Measurements from ENCODE around the gene MND1. TPM values are rescaled to one million over a fixed set of nuclear protein-coding genes. Genes with fewer than 3 reads are reported as not detected.

Gene MND1
- total and polyA plus RNA-seq, 2 donors (not counting 3 experiments of a cell fraction or from before 2014, with no cell fraction given) = 0.66 to 7.7 TPM

GRCh38 chr4:153464068-153464467 is 119.6 kb downstream of the MND1 start:
- CTCF ChIA-PET = interaction anchor here (0.7 to 4.5 kb wide), 2 partner anchors 14 to 110 kb away, joined by 3 to 19 read pairs; no protein-coding TSS in a partner anchor
- no peak overlapping the region for H3K9ac ChIP-seq (replicated peaks; ENCODE audit: extremely low read depth, insufficient read depth, low read length)
- peak; percentile 38 for FAIRE-seq

More at GRCh38 chr4:153464068-153464467, 119.6 kb downstream of the MND1 start:
- peaks cover 12% of the 10 kb centered on the region for H3K79me2 ChIP-seq (ENCODE audit: control insufficient read depth, insufficient read depth, low read length)
- no peaks in the 10 kb centered on the region for H3K9me3 ChIP-seq (replicated peaks; ENCODE audit: control insufficient read depth, insufficient read depth, low read length)
- peaks cover 23% of the 10 kb centered on the region for H3K4me1 ChIP-seq (ENCODE audit: control insufficient read depth, extremely low read depth, insufficient read depth, low read length)
- intact Hi-C loops (cut with micrococcal nuclease) (no loop called here), dilution Hi-C loops (cut with MboI; ENCODE audit: extremely low pct_ligation_motif_present, low sequenced_read_pairs) (no loop called here)
- H3K4me3 ChIP-seq (replicated peaks in 1 of 3; ENCODE audit: insufficient read depth in 1 of 3, low read depth in 1 of 3, low read length in 3 of 3) = no peak overlapping the region
- no TSS peak for BruUV-seq (replicated peaks)
- no peak overlapping the region for H3K4me2 ChIP-seq (ENCODE audit: insufficient read depth, low read length)
- H3K27ac ChIP-seq (ENCODE audit: insufficient read depth, low read depth, low read length) = no peak overlapping the region
- H3K9me1 ChIP-seq (replicated peaks; ENCODE audit: control insufficient read depth, extremely low read depth, insufficient read depth, low read length) = no peaks in the 10 kb centered on the region
- DNase-seq (ENCODE audit: low read depth, low spot score) = peak; percentile 21
- no peaks in the 10 kb centered on the region for H4K20me1 ChIP-seq (replicated peaks; ENCODE audit: control insufficient read depth, extremely low read depth, insufficient read depth, low read length)
- TF ChIP-seq FOS (IDR thresholded peaks at IDR 0.05; ENCODE audit: borderline replicate concordance, insufficient read depth, low read length) (no peak), MAX (IDR thresholded peaks at IDR 0.05; ENCODE audit: insufficient read depth, insufficient read length) (no peak), JUN (IDR thresholded peaks at IDR 0.05; ENCODE audit: borderline replicate concordance, insufficient read depth, insufficient read length, low read depth) (no peak), EZH2 (IDR thresholded peaks at IDR 0.05; ENCODE audit: borderline replicate concordance, low read depth, low read length, severe bottlenecking) (no peak), POLR2AphosphoS5 (IDR thresholded peaks at IDR 0.05; ENCODE audit: insufficient read depth, low read depth, low read length) (no peak), POLR2A (IDR thresholded peaks at IDR 0.05; ENCODE audit: low read depth, low read length) (no peak), MYC (IDR thresholded peaks at IDR 0.05; ENCODE audit: low read depth, low read length) (no peak), CTCF (IDR thresholded peaks at IDR 0.05; ENCODE audit: extremely low read depth in 1 of 2, insufficient read depth in 1 of 2, low read depth in 1 of 2, low read length in 2 of 2) (no peak), GATA2 (IDR thresholded peaks at IDR 0.05; ENCODE audit: insufficient read depth, insufficient read length, low read depth, low read length) (no peak)
- no peak overlapping the region for H2AFZ ChIP-seq (ENCODE audit: low read depth, low read length)
- no peaks in the 10 kb centered on the region for H3K27me3 ChIP-seq (ENCODE audit: control insufficient read depth in 2 of 2, insufficient read depth in 2 of 2, low read length in 2 of 2)
- POLR2A ChIA-PET = no interaction called here
- no peaks in the 10 kb centered on the region for H3K36me3 ChIP-seq (ENCODE audit: control insufficient read depth in 2 of 2, extremely low read depth in 1 of 2, insufficient read depth in 2 of 2, low read length in 2 of 2)

Small RNAs within 50 kb of the gene (small RNA-seq; reads per million reads assigned to genes)
- not detected for gene RN7SL419P (ENCODE audit: insufficient read depth, insufficient read length, low read depth, low replicate concordance)

Other genes with a start within 250 kb of the MND1 start
- 16.4 and 19.7 TPM in 2 replicates for gene TRIM2, start 140.2 kb upstream of the MND1 start, total RNA-seq
- 6.8 TPM in 2 replicates for gene TRIM2, start 140.2 kb upstream of the MND1 start, polyA plus RNA-seq
- gene TMEM131L, start 121.7 kb downstream of the MND1 start, total RNA-seq = 19.1 and 21.2 TPM in 2 replicates
- 7.2 and 7.7 TPM in 2 replicates for gene TMEM131L, start 121.7 kb downstream of the MND1 start, polyA plus RNA-seq

All from endothelial cell of umbilical vein (primary cell).